ENCODE measurements around the gene RGL4.

Gene RGL4

GRCh38 chr22:23700706-23701105 lies 9.9 kb downstream of the RGL4 start:
- DNase-seq (ENCODE audit: low read depth) = no peak
- no peak overlapping the region for H3K4me3 ChIP-seq (ENCODE audit: low read length)
- no peak for TF ChIP-seq CTCF (IDR thresholded peaks at IDR 0.05; ENCODE audit: insufficient read depth, low read depth, low read length, missing control alignments)

- no peak for TF ChIP-seq CTCF (IDR thresholded peaks at IDR 0.05; ENCODE audit: insufficient read depth, low read depth, low read length, missing control alignments)
- no peak overlapping the region for H3K4me3 ChIP-seq (ENCODE audit: low read length)
- DNase-seq (ENCODE audit: low read depth) = no peak
Measured at GRCh38 chr22:23704062-23704461, 13.2 kb downstream of the RGL4 start.

- no peak overlapping the region for H3K4me3 ChIP-seq (ENCODE audit: low read length)
- TF ChIP-seq CTCF (IDR thresholded peaks at IDR 0.05; ENCODE audit: insufficient read depth, low read depth, low read length, missing control alignments) = no peak
- DNase-seq (ENCODE audit: low read depth) = no peak
Measured at GRCh38 chr22:23704829-23705228, 14.0 kb downstream of the RGL4 start.

GRCh38 chr22:23705358-23705757 lies 14.5 kb downstream of the RGL4 start:
- H3K4me3 ChIP-seq (ENCODE audit: low read length) = no peak overlapping the region
- no peak for DNase-seq (ENCODE audit: low read depth)
- no peak for TF ChIP-seq CTCF (IDR thresholded peaks at IDR 0.05; ENCODE audit: insufficient read depth, low read depth, low read length, missing control alignments)

- H3K4me3 ChIP-seq (ENCODE audit: low read length) = no peak overlapping the region
- TF ChIP-seq CTCF (IDR thresholded peaks at IDR 0.05; ENCODE audit: insufficient read depth, low read depth, low read length, missing control alignments) = no peak
- no peak for DNase-seq (ENCODE audit: low read depth)
Measured at GRCh38 chr22:23708270-23708669, 17.5 kb downstream of the RGL4 start.

- H3K4me3 ChIP-seq (ENCODE audit: low read length) = no peak overlapping the region
- DNase-seq (ENCODE audit: low read depth) = no peak
- TF ChIP-seq CTCF (IDR thresholded peaks at IDR 0.05; ENCODE audit: insufficient read depth, low read depth, low read length, missing control alignments) = no peak
Measured at GRCh38 chr22:23709107-23709506, 18.3 kb downstream of the RGL4 start.

- TF ChIP-seq CTCF (IDR thresholded peaks at IDR 0.05; ENCODE audit: insufficient read depth, low read depth, low read length, missing control alignments) = no peak
- no peak for DNase-seq (ENCODE audit: low read depth)
- no peak overlapping the region for H3K4me3 ChIP-seq (ENCODE audit: low read length)
Measured at GRCh38 chr22:23712256-23712655, 21.4 kb downstream of the RGL4 start.

Data from epithelial cell of esophagus (primary cell).